Stimulated activated CD8-positive, alpha-beta memory T cell treated with anti-CD3 and anti-CD28 coated beads, Interleukin-7, amount 100 ng/mL, for 24 hours (primary cell): ENCODE measurements around the gene F10.

Source experiments
- DNase-seq: peaks from one replicate; pipeline ENCODE4 v3.0.0-alpha.2; 2020; ENCODE audit warnings: low read depth

Gene F10

GRCh38 chr13:113138792-113139551, 16.4 kb downstream of the F10 start:
- DNase-seq = no peak

GRCh38 chr13:113139577-113139976, 17.0 kb downstream of the F10 start:
- no peak for DNase-seq

GRCh38 chr13:113140677-113141600, 18.3 kb downstream of the F10 start:
- no peak for DNase-seq

- DNase-seq = no peak
These were observed 19.0 kb downstream of the F10 start for GRCh38 chr13:113141601-113141970.

- DNase-seq = no peak
These were observed 20.3 kb downstream of the F10 start for GRCh38 chr13:113142876-113143275.

- DNase-seq = no peak
These were observed 21.1 kb downstream of the F10 start for GRCh38 chr13:113143466-113144254.

GRCh38 chr13:113144255-113144629, 21.6 kb downstream of the F10 start:
- DNase-seq = no peak

- DNase-seq = no peak
These were observed 22.9 kb downstream of the F10 start for GRCh38 chr13:113145496-113145895.

GRCh38 chr13:113145911-113146598, 23.5 kb downstream of the F10 start:
- no peak for DNase-seq

- no peak for DNase-seq
These were observed 24.2 kb downstream of the F10 start for GRCh38 chr13:113146750-113147149.

- DNase-seq = no peak
These were observed 24.6 kb downstream of the F10 start for GRCh38 chr13:113147206-113147605.

- no peak for DNase-seq
These were observed 25.8 kb downstream of the F10 start for GRCh38 chr13:113148407-113148806.

GRCh38 chr13:113148940-113149503, 26.4 kb downstream of the F10 start:
- DNase-seq = no peak

- no peak for DNase-seq
These were observed 27.3 kb downstream of the F10 start for GRCh38 chr13:113149711-113150549.

- no peak for DNase-seq
These were observed 28.2 kb downstream of the F10 start for GRCh38 chr13:113150550-113151365.

- DNase-seq = no peak
These were observed 29.4 kb downstream of the F10 start for GRCh38 chr13:113151745-113152690.

GRCh38 chr13:113152691-113152983, 30.0 kb downstream of the F10 start:
- no peak for DNase-seq

GRCh38 chr13:113152984-113153809, 30.6 kb downstream of the F10 start:
- no peak for DNase-seq
